Suprapubic skin (tissue), 4 donors: ENCODE results near the gene CLEC5A. TPM values are rescaled to one million over a fixed set of nuclear protein-coding genes. Genes with fewer than 3 reads are reported as not detected.
"Not testable (repeated sequence)": the region's sequence is repeated elsewhere in the genome, so short reads cannot be mapped to it uniquely, and the experiment has no call there.

Source experiments
- DNase-seq, 2 donors: peaks; one replicate each; pipeline ENCODE4 v3.0.0-alpha.2; 2019; ENCODE audit warnings: low spot score in 2 of 2
- H3K27ac ChIP-seq: fragments of 200-600 bp; sonication (generic); one replicate; pipeline ENCODE4 v1.5.1; 2019
- H3K27me3 ChIP-seq: fragments of 200-600 bp; sonication (generic); one replicate; pipeline ENCODE4 v1.5.1; 2019
- H3K36me3 ChIP-seq: fragments of 200-600 bp; sonication (generic); one replicate; pipeline ENCODE4 v1.5.1; 2019
- H3K4me1 ChIP-seq: fragments of 200-600 bp; sonication (generic); one replicate; pipeline ENCODE4 v1.5.1; 2019
- H3K4me3 ChIP-seq: fragments of 200-600 bp; sonication (generic); one replicate; pipeline ENCODE4 v1.5.1; 2019; ENCODE audit warnings: mild to moderate bottlenecking
- H3K9me3 ChIP-seq: fragments of 200-600 bp; sonication (generic); one replicate; pipeline ENCODE4 v1.5.1; 2019
- EP300 ChIP-seq: sonication (generic); formaldehyde crosslinking; IDR thresholded peaks from one replicate; pipeline ENCODE4 v1.6.1; 2017; ENCODE audit warnings: antibody characterized with exemption
- POLR2A ChIP-seq, 2 donors: fragments of 450-650 bp; IDR thresholded peaks; one replicate each; pipeline ENCODE4 v1.6.1; 2017; ENCODE audit warnings: antibody characterized with exemption in 2 of 2, mild to moderate bottlenecking in 2 of 2, moderate library complexity in 2 of 2
- POLR2AphosphoS5 ChIP-seq, 3 donors: sonication (generic); formaldehyde crosslinking; IDR thresholded peaks; one replicate each; pipeline ENCODE4 v1.6.1; 2017; ENCODE audit warnings: antibody characterized with exemption in 3 of 3
- WGBS: methylation state at CpG from one replicate; pipeline ENCODE4 v1.1.5; 2018; 5-methylcytosine and 5-hydroxymethylcytosine counted together
- total RNA-seq, 4 donors: library from RNA; depleted of rRNA; stranded (reverse); fragments of >200 nt; gene quantifications; one replicate each; pipeline ENCODE4 v1.1.0, GENCODE V29; 2016
- TF ChIP-seq, protein P1 (sequence below), 2 donors: fragments of 200-600 bp in 1 of 2; fragments of 450-650 bp in 1 of 2; sonication (generic) in 1 of 2; IDR thresholded peaks; one replicate each; pipeline ENCODE4 v1.5.1; 2016 to 2019; ENCODE audit warnings: antibody characterized with exemption in 2 of 2, mild to moderate bottlenecking in 1 of 2, moderate library complexity in 1 of 2

CLEC5A gene
- total RNA-seq, 4 donors from 2014 or later = 2.2 to 5.4 (median 3.9) TPM

DNA sequence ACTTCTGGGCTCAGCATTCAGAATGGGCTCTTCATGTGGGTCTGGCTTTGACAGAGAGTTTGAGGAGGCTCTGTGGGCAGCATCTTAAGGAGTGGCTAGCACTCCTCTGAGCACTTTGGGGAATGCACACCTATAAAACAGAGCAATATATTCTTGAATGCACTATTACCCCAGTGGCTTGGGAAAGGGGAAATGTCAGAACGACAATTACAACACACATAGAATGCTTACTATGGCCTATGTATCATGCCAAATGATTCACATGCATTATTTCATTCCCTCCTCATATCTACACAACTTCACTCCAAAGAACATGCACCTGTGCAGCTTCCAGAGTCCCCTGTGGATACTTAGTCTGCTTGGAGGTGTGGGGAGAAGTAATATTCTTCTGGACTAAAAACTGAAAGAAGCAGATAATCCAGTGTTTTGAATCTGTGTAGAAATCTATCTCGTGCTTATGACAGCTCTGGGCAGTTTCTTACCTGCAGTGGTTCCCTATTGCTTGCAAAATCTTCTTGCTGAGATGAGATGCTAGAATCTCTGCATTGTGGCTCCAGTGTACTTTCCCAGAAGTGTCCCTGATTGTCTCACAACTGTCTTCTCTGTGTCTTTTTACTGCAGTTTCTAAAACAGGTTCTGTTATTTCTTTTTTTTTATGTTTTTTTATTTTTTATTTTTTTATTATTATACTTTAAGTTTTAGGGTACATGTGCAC lies 43.4 kb upstream of the CLEC5A start:
- no peak overlapping the region for H3K27ac ChIP-seq
- 65% methylated on average over 2 of the region's 2 CpGs for WGBS

DNA sequence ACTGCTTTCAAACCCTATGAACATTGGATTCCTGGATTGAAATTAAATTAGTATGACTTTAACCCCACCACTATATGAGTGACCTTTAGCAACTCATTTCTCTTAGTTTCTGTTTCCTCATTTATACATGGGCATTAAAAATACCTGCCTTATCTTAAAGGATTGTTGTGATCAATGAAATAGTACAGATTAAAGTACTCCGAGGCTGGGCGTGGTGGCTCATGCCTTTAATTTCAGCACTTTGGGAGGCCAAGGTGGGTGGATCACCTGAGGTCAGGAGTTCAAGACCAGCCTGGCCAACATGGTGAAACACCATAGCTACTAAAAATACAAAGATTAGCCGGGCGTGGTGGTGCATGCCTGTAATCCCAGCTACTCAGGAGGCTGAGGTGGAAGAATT lies 41.0 kb upstream of the CLEC5A start:
- H3K36me3 ChIP-seq, H3K27me3 ChIP-seq, DNase-seq, H3K4me1 ChIP-seq, H3K4me3 ChIP-seq, H3K27ac ChIP-seq, H3K9me3 ChIP-seq: not testable (repeated sequence)
- WGBS = 79% methylated on average over 4 of the region's 4 CpGs

More for the DNA sequence above, 43.4 kb upstream of the CLEC5A start:
- no peak for DNase-seq
- Histone ChIP-seq H3K27me3 (no peaks in the 10 kb centered on the region), H3K4me3 (no peak overlapping the region), H3K9me3 (no peaks in the 10 kb centered on the region), H3K36me3 (no peaks in the 10 kb centered on the region), H3K4me1 (no peaks in the 10 kb centered on the region)
- TF ChIP-seq POLR2AphosphoS5 (IDR thresholded peaks at IDR 0.05) (no peak), EP300 (no peak), POLR2A (IDR thresholded peaks at IDR 0.05) (no peak)
- TF ChIP-seq, protein P1, sequence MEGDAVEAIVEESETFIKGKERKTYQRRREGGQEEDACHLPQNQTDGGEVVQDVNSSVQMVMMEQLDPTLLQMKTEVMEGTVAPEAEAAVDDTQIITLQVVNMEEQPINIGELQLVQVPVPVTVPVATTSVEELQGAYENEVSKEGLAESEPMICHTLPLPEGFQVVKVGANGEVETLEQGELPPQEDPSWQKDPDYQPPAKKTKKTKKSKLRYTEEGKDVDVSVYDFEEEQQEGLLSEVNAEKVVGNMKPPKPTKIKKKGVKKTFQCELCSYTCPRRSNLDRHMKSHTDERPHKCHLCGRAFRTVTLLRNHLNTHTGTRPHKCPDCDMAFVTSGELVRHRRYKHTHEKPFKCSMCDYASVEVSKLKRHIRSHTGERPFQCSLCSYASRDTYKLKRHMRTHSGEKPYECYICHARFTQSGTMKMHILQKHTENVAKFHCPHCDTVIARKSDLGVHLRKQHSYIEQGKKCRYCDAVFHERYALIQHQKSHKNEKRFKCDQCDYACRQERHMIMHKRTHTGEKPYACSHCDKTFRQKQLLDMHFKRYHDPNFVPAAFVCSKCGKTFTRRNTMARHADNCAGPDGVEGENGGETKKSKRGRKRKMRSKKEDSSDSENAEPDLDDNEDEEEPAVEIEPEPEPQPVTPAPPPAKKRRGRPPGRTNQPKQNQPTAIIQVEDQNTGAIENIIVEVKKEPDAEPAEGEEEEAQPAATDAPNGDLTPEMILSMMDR (IDR thresholded peaks at IDR 0.05) = no peak

DNA sequence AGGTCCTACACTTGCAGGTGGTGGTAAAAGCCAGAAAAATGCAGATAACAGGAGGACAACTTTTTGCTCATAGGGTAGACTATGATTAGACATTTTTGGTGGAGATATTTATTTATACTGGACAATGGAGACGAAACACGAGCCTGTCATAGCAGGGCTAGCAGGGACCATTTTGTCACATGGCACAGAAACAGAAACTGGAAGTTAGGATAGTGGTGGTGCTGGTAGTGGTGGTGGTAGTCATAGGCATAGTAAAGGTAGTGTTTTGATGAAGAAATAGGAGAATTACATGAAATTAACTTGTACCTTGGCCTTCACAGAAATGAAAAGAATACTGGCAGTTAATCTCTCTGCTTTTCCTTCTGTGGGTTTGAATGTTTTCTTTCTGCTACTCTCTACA lies 40.1 kb upstream of the CLEC5A start:
- no peaks in the 10 kb centered on the region for H3K27me3 ChIP-seq
- no peak overlapping the region for H3K4me3 ChIP-seq
- 82% methylated on average over 2 of the region's 2 CpGs for WGBS
- H3K9me3 ChIP-seq = no peaks in the 10 kb centered on the region
- H3K4me1 ChIP-seq = no peaks in the 10 kb centered on the region
- H3K36me3 ChIP-seq = no peaks in the 10 kb centered on the region
- TF ChIP-seq EP300 = no peak
- no peak for TF ChIP-seq POLR2A (IDR thresholded peaks at IDR 0.05)
- TF ChIP-seq, protein P1 (IDR thresholded peaks at IDR 0.05) = no peak
- TF ChIP-seq POLR2AphosphoS5 (IDR thresholded peaks at IDR 0.05) = no peak
- DNase-seq = no peak
- no peak overlapping the region for H3K27ac ChIP-seq

DNA sequence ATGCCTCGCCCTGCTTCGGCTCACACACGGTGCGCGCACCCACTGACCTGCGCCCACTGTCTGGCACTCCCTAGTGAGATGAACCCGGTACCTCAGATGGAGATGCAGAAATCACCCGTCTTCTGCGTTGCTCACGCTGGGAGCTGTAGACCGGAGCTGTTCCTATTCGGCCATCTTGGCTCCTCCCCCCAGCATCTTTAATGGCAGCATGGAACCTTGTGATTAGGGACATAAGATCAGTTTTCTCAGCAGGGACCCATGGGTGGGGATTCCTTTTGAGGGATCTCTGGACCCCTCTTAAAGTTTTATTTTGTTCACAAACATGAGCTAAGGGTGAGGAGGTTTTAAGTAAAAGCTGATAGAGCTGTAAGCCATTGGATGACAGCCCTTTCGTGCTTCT lies 39.2 kb upstream of the CLEC5A start:
- not testable (repeated sequence) for DNase-seq, H3K27ac ChIP-seq, H3K9me3 ChIP-seq, H3K36me3 ChIP-seq, H3K4me3 ChIP-seq, H3K4me1 ChIP-seq, H3K27me3 ChIP-seq
- 94% methylated on average over 10 of the region's 13 CpGs for WGBS

DNA sequence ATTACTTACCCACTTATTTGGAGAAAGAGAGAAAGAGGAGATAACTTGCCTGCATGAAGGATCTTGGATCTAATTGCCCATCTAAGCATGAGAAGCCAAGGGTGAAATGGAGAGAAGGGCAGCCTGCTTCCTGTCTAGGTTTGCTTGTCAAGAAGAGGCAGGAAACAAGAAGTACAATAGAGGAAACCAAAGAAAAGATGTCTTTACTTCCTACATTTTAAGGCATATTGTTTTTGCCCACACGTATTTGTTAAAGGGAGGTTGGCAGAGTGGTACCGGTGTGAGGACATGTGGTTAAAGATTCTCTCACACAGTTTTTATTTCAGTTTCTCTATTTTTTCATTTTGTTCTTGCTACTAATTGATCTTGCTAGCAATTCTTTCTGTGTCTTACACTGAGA lies 32.8 kb upstream of the CLEC5A start:
- Histone ChIP-seq H3K4me1 (no peaks in the 10 kb centered on the region), H3K27ac (no peak overlapping the region), H3K4me3 (no peak overlapping the region), H3K9me3 (no peaks in the 10 kb centered on the region), H3K36me3 (no peaks in the 10 kb centered on the region), H3K27me3 (no peaks in the 10 kb centered on the region)
- TF ChIP-seq EP300 = no peak
- TF ChIP-seq, protein P1 (IDR thresholded peaks at IDR 0.05) = no peak
- TF ChIP-seq POLR2AphosphoS5 (IDR thresholded peaks at IDR 0.05) = no peak
- TF ChIP-seq POLR2A (IDR thresholded peaks at IDR 0.05) = no peak
- DNase-seq = no peak
- 69% methylated on average over 2 of the region's 2 CpGs for WGBS

DNA sequence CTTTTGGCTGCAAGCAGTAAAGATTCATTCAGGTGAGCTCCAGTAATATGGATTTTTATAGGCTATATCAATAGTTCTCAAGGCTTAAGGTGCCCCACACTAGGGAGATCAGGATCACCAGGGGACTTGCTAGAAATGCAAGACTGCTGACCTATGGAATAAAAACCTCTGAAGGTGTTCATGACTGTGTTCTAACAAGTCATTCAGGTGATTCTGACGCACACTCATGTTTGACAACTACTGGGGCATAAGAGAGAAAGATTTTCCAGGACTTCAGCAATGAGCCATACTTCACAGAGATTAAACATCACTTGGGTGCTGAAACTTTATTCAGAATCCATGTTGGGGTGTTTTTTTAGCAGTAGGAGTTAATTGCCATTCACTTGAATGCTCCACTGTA lies 31.6 kb upstream of the CLEC5A start:
- Histone ChIP-seq H3K27me3 (no peaks in the 10 kb centered on the region), H3K9me3 (no peaks in the 10 kb centered on the region), H3K27ac (no peak overlapping the region), H3K4me3 (no peak overlapping the region), H3K4me1 (no peaks in the 10 kb centered on the region), H3K36me3 (no peaks in the 10 kb centered on the region)
- 79% methylated on average over 1 of the region's 1 CpG for WGBS
- DNase-seq = no peak
- no peak for TF ChIP-seq POLR2AphosphoS5 (IDR thresholded peaks at IDR 0.05)
- no peak for TF ChIP-seq POLR2A (IDR thresholded peaks at IDR 0.05)
- no peak for TF ChIP-seq EP300
- TF ChIP-seq, protein P1 (IDR thresholded peaks at IDR 0.05) = no peak
